Neutrophil (primary cell): ENCODE results near the gene IL1RN.
A peak's percentile ranks its signal among the peaks of the same experiment; 100 is the strongest.
"Not testable (repeated sequence)": the region's sequence is repeated elsewhere in the genome, so short reads cannot be mapped to it uniquely, and the experiment has no call there.

ENCODE experiments used
- H3K27ac ChIP-seq: fragments of 200-600 bp; sonication (generic); 2 replicates; pipeline ENCODE4 v1.5.1; 2016; ENCODE audit warnings: mild to moderate bottlenecking, moderate library complexity
- H3K27me3 ChIP-seq: fragments of 200-600 bp; sonication (generic); 2 replicates; pipeline ENCODE4 v1.6.0; 2016; ENCODE audit warnings: mild to moderate bottlenecking
- H3K36me3 ChIP-seq: fragments of 200-600 bp; sonication (generic); 2 replicates; pipeline ENCODE4 v1.5.1; 2017
- H3K4me1 ChIP-seq, 2 experiments: fragments of 200-600 bp in 1 of 2; sonication (generic) in 1 of 2; 1 replicate in 1 of 2; 2 replicates in 1 of 2; pipeline versions ENCODE4 v1.5.1 to v1.6.1; 2013 to 2016; ENCODE audit warnings: low read depth in 1 of 2, low read length in 1 of 2, mild to moderate bottlenecking in 1 of 2, moderate library complexity in 1 of 2; ENCODE audit not compliant: control insufficient read depth in 1 of 2, insufficient read depth in 1 of 2
- H3K4me3 ChIP-seq, 2 experiments: fragments of 200-600 bp in 1 of 2; sonication (generic) in 1 of 2; 1 replicate in 1 of 2; 2 replicates in 1 of 2; pipeline ENCODE4 v1.5.1; 2013 to 2016; ENCODE audit warnings: low read depth in 1 of 2, low read length in 1 of 2, mild to moderate bottlenecking in 1 of 2, moderate library complexity in 1 of 2
- H3K9me3 ChIP-seq: fragments of 200-600 bp; sonication (generic); 2 replicates; pipeline ENCODE4 v1.5.1; 2016
- CTCF ChIP-seq: fragments of 200-600 bp; sonication (generic); IDR thresholded peaks from 2 replicates; pipeline ENCODE4 v1.5.1; 2016; ENCODE audit warnings: antibody characterized with exemption

The IL1RN gene

DNA sequence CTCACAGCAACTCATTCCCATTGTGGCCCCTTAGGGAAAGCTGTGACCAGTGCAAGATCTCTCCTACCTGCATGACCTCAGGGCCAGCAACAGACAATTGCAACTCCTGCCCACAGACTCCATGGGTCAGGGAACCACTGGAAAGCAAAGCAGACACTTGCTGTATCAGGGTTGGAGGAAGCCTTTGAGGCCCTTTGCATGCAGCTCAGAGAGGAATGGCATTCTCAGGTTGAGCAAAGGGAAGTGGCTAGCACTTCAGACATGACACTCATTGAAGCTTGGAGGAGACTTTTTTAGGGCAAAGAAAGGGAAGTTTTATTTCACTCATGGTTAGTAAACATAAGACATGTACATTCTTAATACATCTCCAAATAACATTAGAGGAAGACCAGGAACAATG is 37.5 kb upstream of the IL1RN start:
- Histone ChIP-seq H3K4me1 (peaks cover 10 to 13% of the 10 kb centered on the region in 2 experiments), H3K36me3 (no peaks in the 10 kb centered on the region), H3K27ac (peak overlapping the region; percentile 57), H3K4me3 (no peak overlapping the region), H3K27me3 (no peaks in the 10 kb centered on the region), H3K9me3 (no peaks in the 10 kb centered on the region)
- no peak for TF ChIP-seq CTCF

GRCh38 chr2:113091231-113091896 is 36.0 kb upstream of the IL1RN start:
- H3K27ac ChIP-seq: no peak overlapping the region
- no peaks in the 10 kb centered on the region for H3K9me3 ChIP-seq
- H3K36me3 ChIP-seq: no peaks in the 10 kb centered on the region
- peaks cover 10 to 13% of the 10 kb centered on the region in 2 experiments for H3K4me1 ChIP-seq
- H3K27me3 ChIP-seq: no peaks in the 10 kb centered on the region
- no peak for TF ChIP-seq CTCF
- no peak overlapping the region for H3K4me3 ChIP-seq

DNA sequence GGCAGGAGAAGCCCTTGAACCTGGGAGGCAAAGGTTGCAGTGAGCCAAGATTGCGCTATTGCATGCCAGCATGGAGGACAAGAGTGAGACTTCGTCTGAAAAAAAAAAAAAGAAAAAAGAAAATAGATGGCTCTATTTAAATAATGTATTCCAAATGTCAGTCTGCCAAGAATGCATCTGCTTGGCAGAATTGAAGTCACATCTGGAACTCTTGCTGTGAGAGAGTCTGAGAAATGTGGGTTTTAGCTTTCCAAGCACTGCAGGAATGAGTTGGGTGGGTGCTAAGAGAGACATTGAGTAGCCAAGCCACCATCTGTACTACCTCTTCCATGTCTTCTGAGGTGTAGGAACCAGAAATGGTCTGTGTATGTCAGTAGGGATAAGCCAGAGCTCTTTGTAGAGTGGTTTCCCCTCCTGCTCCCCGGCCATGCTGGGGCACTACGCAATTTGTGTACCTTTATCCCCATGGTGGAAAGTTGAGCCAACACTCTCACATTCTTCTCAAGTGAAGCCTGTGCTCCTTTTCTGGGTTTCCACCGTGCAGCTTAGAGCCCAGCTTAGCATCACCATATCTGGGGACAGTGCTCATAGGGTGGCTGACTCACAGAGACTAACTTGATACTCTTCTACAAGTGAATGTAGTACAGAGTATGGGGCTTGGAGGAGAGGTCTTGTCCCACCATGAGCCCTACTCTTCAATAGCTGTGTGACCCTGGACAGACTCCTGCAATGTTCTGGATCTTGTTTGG is 34.4 kb upstream of the IL1RN start:
- no peaks in the 10 kb centered on the region for H3K9me3 ChIP-seq
- no peak for TF ChIP-seq CTCF
- H3K36me3 ChIP-seq: no peaks in the 10 kb centered on the region
- H3K27me3 ChIP-seq: no peaks in the 10 kb centered on the region
- no peak overlapping the region for H3K27ac ChIP-seq
- no peak overlapping the region for H3K4me3 ChIP-seq
- peaks cover 10 to 13% of the 10 kb centered on the region in 2 experiments for H3K4me1 ChIP-seq

DNA sequence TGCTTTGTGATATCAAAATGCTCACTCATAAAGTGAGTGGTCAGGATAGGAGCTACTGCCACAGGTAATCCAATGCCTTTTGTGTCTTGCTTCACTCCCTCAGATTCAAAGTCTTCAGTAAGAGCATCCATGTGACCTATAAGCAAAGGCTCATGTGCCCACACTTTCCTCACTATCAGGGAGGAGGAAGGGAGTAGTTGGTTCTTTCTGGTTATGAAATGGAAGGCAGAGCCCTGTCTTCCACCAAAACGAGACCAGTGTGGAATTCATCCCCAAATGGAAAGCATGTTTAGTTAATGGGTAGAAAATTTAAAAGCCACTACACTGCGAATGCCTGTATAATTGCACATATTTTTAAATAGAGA is 33.8 kb upstream of the IL1RN start:
- Histone ChIP-seq H3K36me3 (no peaks in the 10 kb centered on the region), H3K4me3 (no peak overlapping the region), H3K9me3 (no peaks in the 10 kb centered on the region), H3K27ac (no peak overlapping the region), H3K27me3 (no peaks in the 10 kb centered on the region), H3K4me1 (peaks cover 10 to 13% of the 10 kb centered on the region in 2 experiments)
- TF ChIP-seq CTCF: no peak

DNA sequence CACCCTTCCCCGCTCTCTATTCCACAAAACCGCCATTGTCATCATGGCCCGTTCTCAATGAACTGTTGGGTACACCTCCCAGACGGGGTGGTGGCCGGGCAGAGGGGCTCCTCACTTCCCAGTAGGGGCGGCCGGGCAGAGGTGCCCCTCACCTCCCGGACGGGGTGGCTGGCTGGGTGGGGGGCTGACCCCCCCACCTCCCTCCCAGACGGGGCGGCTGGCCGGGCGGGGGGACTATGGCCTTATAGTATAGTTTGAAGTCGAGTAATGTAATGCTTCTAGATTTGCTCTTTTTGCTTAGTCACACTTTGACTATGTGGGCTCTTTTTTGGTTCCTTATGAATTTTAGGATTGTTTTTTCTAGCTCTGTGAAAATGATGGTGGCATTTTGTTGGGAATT is 31.1 kb upstream of the IL1RN start:
- H3K9me3 ChIP-seq, H3K4me3 ChIP-seq, H3K27me3 ChIP-seq, H3K36me3 ChIP-seq, H3K27ac ChIP-seq, H3K4me1 ChIP-seq: not testable (repeated sequence)

DNA sequence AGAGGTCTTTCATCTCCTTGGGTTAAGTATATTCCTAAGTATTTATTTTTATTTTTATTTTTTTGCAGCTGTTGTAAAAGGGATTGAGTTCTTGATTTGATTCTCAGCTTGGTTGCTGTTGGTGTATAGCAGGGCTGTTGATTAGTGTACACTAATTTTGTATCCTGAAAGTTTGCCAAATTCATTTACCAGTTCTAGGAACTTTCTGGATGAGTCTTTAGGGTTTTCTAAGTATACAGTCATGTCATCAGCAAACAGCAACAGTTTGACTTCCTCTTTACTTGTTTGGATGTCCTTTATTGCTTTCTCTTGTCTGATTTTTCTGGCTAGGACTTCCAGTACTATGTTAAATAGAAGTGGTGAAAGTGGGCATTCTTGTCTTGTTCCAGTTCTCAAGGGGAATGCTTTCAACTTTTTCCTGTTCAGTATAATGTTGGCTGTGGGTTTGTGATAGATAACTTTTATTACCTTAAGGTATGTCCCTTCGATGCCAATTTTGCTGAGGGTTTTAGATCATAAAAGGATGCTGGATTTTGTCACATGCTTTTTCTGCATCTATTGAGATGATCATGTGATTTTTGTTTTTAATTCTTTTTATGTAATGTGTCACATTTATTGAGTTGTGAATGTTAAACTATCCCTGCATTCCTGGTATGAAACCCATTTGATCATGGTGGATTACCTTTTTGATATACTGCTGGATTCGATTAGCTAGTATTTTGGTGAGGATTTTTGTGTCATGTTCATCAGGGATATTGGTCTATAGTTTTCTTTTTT is 30.4 kb upstream of the IL1RN start:
- not testable (repeated sequence) for H3K4me3 ChIP-seq, H3K4me1 ChIP-seq, H3K9me3 ChIP-seq, H3K27me3 ChIP-seq, H3K36me3 ChIP-seq, H3K27ac ChIP-seq
